Skin epidermis (tissue), 12 donors: ENCODE measurements around the gene RNF166.

Source experiments
- H3K27ac ChIP-seq, 21 experiments: fragments of 200-600 bp; sonication (generic) in 11 of 21; one replicate each; pipeline ENCODE4 v1.5.0; 2020; ENCODE audit warnings: mild to moderate bottlenecking in 3 of 21, inconsistent platforms in 2 of 21, moderate library complexity in 2 of 21
- H3K4me3 ChIP-seq, 7 experiments: fragments of 200-600 bp; sonication (generic) in 2 of 7; one replicate each; pipeline ENCODE4 v1.5.0; 2020; ENCODE audit warnings: inconsistent platforms in 2 of 7, mild to moderate bottlenecking in 2 of 7, moderate library complexity in 1 of 7

The RNF166 gene

DNA sequence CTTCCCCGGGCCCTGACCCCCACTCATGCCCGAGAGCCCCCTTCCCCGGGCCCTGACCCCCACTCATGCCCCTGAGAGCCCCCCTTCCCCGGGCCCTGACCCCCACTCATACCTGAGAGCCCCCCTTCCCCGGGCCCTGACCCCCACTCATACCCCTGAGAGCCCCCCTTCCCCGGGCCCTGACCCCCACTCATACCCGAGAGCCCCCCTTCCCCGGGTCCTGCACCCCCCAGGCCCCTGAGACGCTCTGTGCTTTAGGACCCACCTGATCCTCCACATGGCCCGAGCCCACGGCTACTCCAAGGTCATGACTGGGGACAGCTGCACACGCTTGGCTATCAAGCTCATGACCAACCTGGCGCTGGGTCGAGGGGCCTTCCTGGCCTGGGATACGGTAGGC is 6.8 kb upstream of the RNF166 start:
- Histone ChIP-seq H3K27ac (no peak overlapping the region), H3K4me3 (no peak overlapping the region)

DNA sequence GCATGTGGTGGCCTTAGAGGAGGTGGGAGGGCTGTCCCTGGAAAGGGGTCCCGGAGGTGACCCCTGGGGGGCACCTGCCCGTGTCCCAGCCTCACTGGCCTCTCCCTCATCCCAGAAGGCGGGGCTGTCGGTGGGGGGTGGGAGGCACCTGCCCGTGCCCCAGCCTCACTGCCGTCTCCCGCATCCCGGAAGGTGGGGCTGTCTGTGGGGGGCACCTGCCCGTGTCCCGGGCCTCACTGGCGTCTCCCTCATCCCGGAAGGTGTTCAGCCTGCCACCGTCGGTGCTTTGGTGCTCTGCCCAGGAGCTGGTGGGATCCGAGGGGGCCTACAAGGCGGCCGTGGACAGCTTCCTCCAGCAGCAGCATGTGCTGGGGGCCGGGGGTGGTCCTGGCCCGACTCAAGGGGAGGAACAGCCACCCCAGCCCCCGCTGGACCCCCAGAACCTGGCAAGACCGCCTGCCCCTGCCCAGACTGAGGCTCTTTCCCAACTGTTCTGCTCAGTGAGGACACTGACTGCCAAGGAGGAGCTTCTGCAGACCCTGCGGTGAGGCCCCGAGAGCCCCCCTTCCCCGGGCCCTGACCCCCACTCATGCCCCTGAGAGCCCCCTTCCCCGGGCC is 6.3 kb upstream of the RNF166 start:
- H3K27ac ChIP-seq, result no peak overlapping the region
- no peak overlapping the region for H3K4me3 ChIP-seq

DNA sequence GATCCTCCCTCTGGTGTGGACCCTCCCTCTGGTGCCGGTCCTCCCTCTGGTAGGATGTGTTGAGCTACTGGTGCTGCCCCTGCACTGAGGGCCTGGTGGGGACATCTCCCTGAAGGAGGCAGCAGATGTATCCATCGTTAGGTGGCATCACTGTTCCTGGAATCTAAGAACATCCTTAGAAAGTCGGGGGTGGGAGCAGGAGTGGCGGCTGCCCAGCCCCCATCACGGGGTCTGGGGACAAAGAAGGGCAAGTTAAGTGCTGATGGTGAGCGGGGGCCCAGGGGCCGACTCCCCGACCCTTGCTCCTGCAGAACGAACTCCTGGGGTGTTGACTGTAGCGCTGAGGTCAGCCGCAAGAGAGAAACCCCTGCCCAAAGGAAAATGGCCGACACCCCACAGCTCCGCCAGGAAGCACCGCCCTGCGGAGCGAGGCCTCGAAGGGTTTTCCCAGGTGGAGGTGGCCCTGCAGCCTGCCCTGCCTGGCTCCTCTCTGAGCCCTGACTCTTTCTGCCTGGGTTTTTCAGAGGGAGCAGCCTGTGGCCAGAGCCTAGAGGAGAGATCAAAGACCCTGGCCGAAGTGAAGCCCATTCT is 5.6 kb upstream of the RNF166 start:
- Histone ChIP-seq H3K4me3 (no peak overlapping the region), H3K27ac (no peak overlapping the region)

DNA sequence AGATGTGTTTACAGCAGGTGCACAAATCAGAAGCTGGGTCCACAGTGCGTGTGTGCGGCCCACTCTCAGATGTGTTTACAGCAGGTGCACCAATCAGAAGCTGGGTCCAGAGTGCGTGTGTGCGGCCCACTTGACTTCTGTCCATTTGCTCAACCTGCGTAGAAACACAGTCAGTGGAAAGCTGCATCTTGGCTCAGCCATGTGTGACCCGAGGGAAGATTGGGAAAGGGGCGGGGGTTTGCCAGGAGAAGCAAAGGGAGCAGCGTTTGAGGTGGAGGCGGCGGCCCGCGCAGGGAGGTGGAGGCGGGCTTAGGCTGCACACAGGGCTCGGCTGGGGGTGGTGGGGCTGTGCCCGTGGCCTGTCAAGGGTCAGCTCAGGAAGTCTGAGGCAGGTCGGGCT is 4.3 kb upstream of the RNF166 start:
- no peak overlapping the region for H3K27ac ChIP-seq
- no peak overlapping the region for H3K4me3 ChIP-seq

DNA sequence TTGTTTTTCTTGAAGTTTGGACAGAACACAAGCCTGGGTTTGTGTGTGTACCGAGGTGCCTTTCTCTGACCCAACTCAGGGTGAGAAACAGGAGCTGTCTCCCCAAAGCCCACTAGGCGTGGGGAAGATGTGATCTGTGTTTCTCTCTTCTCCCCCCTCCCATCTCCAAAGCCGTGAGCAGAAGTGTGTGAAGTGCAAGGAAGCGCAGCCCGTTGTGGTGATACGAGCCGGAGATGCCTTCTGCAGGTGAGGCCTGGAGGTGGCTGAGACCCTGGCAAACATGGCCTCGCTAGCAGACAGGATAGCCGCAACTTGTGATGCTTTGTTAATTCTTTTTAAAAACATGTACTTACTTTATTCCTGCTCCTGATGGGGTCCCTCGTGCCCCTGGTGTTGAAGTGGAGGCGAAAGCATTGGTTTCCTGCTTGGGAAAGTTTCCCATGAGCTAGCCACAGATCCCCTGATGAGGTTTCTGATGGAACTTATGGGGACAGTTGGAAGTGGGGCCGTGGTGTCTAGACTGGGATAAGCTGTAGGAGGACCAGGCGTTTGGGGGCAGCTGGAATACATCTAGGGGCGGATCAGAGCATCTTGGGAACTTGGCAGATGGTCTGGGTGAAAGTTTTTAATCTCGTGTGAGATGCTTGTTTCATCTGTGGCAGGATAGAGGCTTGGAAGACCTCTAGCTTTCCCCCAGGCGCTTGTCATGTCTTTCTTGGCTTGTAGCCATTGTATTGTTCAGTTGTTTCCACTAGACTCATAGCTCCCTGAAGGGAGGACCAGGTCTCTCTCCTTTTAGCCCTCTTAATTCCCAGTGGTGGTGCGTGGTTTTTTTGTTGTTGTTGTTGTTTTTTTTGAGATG is 988 bp upstream of the RNF166 start:
- Histone ChIP-seq H3K27ac (peak overlapping the region in 19 of 21 experiments; percentile 67 to 98 (median 90)), H3K4me3 (peak overlapping the region; percentile 73 to 100 (median 88))

DNA sequence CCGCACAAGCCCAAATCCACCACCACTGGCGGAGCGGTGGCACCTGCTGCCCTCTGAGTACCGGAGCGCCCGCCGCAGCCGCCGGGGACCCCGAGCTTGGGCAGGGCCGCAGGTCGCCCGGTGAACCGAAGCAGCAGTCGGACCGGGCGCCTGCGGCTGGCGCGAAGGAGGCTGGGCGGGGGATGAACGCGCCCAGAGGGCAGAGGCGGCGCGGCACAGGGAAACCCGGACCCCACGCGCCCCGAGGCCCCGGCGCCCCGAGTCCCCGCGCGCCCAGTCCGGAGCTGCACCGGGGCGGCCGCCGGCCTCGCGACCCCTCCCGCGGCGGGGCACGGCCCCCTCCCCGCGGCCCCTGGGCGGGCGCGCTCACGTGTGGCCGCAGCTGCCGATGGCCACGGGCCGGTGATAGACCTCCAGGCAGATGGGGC is 393 bp downstream of the RNF166 start:
- H3K27ac ChIP-seq, result peak overlapping the region; percentile 46 to 98 (median 90)
- peak overlapping the region; percentile 73 to 100 (median 88) for H3K4me3 ChIP-seq

DNA sequence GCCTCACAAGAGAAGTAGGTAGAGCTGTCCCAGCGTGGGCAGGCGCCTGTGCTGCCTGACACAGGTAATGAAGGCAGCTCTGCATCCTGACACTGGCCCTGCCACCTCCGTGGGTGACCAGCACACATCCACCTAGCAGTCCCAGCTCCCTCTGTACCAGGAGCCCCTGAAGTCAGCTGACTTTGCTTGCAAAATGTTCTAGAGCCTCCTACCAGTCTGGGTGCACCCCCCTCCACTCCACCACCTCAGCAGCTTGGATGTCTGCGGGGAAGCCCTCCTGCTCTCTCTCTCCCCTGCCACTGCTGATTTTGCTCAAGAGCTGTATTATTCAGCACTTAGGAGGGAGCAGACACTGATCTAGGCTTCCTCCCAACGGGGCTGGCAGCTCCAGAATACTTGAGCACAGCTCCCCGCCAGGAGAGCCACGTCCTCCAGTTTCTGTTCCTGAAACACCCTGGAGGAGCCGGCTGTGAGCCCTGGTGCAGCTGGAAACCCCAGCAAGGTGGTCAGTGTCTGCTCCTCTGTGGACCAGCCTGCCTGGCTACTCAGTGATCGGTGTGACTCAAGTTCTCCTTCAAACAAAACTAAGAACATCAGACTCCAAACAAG is 1.0 kb downstream of the RNF166 start:
- Histone ChIP-seq H3K27ac (peak overlapping the region in 20 of 21 experiments; percentile 68 to 98 (median 90)), H3K4me3 (peak overlapping the region; percentile 73 to 100 (median 88))

DNA sequence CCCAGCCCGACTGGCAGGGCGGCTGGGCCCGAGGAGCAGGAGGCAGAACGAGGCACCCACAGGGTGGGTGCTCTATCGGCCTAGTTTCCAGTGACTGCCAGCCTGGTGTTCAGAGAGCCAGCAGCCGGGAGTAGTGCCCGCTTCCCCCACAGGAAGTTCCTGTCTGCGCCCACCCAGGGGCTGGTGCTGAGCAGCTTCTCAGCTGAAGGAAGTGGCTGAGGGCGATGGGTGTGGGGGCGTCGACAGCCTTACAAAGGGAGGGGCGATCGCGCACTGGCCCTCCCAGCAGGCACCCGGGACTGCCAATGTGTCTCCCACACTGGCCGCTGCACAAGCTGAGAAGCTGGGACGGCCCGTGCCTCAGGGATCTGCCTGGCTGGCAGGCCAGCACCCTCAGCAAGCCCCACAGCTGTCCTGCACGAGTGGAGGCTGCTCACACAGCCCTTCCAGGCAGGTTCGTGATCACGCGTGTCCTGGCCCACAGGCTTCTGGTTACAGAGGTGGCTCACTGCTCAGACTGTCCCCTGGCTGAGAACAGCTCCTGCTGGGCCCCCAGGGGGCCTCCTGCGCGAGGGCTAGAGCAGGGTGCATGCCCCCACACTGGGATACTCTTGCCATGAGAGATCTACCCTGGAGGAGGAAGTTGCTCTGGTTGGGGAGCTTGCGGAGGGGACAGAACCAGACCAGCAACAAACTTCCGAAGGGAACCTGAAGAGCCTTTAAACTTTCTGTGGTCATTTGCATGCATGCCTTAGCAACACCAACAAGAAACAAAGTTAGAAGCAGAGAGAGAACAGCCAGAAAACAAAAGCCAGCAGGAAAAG is 2.5 kb downstream of the RNF166 start:
- Histone ChIP-seq H3K4me3 (peak overlapping the region; percentile 20 to 100 (median 82)), H3K27ac (peak overlapping the region in 20 of 21 experiments; percentile 3 to 98 (median 87))

DNA sequence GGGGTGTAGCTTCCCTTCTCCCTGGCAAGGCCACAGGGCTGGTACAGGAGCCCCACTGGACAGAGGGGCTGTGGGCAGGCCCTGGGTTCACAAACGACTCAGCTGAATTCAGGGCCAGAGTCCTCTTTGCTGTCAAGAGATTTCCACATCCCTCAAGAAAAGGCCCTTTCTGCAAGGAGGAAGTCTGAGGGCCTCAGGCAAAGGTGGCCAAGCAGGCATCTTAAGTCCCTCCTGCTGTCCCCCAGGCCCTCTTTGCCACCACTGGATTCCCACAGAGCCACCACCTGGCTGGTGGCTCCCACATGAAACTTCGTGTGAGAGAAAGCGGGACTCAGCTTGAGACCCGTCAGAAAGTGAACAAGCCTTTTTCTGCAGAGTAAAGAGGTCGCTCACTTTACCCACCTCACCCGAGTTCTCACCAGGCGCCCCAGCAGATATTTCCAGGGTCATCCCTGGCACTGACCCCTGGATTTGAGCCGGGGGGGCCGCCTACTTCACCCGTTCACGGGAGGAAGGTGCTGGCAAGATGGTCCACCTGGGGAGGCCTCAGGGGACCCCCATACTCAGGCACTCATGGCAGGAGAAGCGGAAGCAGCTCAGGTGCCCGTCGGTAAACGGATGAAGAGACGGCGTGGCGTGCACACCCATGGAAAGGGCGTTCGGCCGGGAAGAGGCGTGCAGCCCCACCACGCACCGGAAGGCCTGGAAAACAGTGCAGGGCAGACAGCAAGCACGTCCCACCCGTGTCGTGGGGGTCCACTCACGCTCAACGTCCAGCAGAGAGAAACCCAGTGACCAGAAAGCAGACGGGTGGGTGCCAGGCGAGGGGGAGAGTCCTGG is 3.6 kb downstream of the RNF166 start:
- Histone ChIP-seq H3K27ac (peak overlapping the region in 20 of 21 experiments; percentile 35 to 98 (median 87)), H3K4me3 (peak overlapping the region; percentile 6 to 100 (median 81))

DNA sequence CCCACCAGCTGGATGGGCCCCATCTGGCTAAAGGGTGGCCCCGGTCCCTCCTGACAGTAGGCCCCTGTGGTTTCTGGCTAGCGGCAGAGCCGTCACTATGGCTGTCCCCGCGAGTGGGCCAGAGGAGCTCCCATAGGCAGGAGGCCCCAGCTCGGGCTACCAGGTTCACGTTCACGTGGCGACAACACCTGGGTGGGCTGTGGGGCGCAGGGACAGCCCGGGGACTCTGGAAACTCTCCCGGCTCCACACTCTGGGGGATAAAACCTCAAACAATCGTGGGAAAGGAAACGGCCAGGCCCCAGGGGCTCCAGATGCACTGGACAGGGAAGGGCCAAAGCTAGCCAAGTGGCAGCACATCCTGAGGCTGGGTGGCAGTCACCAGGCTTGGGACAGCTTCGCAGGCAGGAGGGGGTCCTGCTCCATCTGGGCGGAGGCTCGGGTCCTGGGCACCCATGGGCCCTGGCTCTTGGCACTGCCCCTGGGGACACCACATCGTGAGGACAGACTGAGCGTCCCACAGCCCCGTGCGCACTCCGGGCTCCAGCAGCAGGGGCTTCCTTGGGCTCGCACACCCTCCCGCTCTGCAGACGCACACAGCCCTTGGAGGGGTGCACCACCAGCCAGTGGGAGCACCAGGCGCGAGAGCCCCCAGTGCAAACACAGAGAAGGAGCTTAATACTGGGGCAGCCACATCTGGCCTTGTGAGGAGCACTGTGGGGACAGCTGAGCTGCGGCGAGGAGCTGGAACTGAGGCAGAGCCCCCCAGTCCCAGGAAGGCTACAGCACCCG is 4.4 kb downstream of the RNF166 start:
- Histone ChIP-seq H3K27ac (peak overlapping the region in 20 of 21 experiments; percentile 35 to 98 (median 86)), H3K4me3 (peak overlapping the region; percentile 2 to 100 (median 73))

DNA sequence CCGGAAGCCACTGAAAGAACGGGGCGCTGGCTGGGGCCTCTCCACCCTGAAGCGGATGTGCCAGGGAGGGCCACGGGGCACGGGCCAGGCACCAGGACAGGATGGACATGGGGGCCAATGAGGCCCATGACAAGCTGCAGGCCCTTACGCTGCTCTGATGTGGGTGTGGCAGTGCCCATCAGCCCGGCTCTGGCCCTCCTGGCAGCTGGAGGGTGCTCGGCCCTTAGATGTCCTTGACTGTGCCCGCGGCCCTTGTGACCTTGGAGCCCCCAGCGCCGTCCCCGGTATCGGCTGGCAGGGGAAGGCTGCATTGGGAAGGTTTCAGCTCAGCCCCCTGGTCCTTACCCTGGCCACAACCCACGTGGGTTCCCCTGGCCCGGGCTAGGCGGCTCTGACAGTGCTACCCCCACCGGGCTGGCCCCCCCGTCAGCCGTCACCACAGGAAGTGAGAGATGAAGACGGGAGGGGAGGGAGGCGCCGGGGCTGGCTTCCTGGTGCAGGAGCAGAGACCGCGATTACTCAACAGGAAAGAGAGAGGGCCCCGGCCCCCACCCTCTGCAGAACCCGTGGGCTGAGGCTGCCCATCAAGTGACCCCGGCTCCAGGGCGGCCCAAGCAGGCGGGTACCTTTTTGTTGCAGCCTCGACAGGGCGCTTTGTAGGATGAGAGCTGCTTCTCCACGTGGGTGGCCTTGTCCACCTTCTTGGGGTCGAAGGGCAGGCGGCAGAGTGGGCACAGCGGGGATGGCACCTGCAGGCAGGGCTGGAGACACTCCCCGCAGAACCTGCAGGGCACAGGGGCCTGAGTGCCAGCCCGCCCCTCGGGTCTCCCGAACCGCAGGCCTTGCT is 5.3 kb downstream of the RNF166 start:
- H3K27ac ChIP-seq, result peak overlapping the region in 20 of 21 experiments; percentile 45 to 98 (median 86)
- H3K4me3 ChIP-seq, result peak overlapping the region; percentile 2 to 100 (median 23)

DNA sequence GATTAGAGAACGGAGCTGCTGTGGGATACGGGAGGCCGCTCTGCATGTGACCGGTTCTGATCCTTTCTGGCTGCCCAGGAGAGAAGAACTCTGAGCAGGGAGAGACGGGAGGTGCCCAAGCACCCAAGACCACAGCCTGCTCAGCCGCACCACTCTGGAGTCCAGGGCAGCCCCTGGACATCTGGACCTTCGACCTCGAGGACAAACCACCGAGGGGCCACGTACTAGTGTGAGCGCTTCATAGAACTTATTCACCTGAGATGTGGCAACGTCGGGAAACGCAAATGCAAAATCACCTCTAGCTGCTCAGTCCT is 5.9 kb downstream of the RNF166 start:
- H3K27ac ChIP-seq, result peak overlapping the region in 19 of 21 experiments; percentile 39 to 98 (median 84)
- peak overlapping the region in 4 of 7 experiments; percentile 18 to 100 (median 26) for H3K4me3 ChIP-seq

DNA sequence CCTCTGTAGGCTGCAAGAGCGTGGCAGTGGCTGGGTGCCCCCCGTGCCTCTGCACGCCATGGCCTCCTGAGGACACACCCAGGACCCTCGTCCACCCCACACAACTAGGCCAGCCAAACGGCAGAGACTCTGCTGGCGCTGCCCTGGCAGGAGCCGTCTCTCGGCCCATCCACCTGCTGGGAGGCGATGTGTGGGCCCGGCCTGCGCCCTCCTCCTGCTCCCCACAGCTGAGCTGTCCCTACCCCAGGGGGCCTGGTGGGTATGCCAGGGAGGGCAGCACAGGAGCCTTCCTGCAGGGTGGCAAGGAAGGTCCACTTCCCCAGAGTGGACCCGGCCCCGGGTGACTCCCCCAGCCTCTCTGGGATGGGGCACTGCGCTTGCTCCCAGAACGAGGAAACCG is 7.0 kb downstream of the RNF166 start:
- H3K27ac ChIP-seq, result peak overlapping the region in 8 of 21 experiments; percentile 24 to 98 (median 92)
- H3K4me3 ChIP-seq, result no peak overlapping the region

DNA sequence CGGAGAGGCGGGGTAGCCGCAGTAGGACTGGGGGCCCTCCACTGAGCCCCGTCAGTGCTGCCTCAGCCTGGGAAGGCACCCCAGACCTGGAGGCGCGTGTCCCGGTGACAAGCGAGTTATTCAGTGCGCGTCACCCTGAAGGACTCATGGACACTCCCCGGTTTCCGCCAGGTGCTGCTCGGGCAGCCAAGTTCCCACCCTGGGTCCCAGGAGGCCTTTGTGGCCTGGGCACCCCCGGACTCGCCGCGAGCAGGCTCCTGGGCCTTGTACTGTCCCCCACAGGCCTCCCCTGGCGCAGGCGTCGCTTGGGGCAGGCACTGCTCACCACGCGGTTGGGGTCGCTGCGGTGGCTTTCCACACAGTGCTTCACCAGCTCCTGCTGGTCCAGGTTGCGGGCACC is 7.6 kb downstream of the RNF166 start:
- Histone ChIP-seq H3K27ac (no peak overlapping the region), H3K4me3 (no peak overlapping the region)

DNA sequence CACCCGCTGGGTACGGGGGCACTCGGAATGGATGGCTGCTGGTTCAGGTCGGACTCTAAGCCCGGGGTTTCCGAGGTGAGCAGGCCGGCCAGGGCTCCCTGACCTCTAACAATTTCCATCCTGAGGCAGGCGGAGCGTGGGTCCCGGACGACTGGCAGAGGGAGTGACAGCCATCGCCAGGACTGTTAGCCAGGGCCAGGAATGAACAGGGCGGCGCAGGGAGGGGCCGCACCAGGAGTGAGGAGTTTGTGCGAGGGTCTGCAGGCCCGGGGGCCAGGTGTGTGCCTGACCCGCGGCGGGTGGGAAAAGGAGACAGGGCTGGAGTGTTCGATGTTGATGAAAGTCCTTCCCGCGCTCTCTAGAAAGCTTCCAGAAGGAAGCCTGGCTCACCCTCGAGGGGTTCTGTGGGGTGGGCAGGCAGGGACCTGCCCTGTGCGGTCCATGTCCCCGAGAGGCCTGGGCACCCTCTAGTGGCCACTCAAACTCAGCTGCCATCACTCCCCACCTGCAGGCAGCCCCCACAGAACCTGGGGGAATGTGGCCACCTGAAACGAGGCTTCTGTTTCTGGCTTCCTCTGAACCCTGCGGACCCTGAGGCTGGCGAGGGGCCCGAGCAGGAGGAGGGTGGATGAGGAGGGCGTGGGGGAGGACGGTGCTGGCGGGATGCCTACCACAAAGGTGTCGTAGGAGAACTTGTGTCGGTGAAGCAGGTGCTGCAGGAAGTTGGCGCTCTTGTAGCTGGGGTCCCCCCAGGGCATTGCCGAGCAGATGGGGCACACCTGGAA is 8.2 kb downstream of the RNF166 start:
- H3K4me3 ChIP-seq, result no peak overlapping the region

More for the DNA sequence above, 8.2 kb downstream of the RNF166 start:
- H3K27ac ChIP-seq, result peak overlapping the region in 1 of 21 experiments; percentile 33
